ENCODE data around the gene CRTAP.

DNA sequence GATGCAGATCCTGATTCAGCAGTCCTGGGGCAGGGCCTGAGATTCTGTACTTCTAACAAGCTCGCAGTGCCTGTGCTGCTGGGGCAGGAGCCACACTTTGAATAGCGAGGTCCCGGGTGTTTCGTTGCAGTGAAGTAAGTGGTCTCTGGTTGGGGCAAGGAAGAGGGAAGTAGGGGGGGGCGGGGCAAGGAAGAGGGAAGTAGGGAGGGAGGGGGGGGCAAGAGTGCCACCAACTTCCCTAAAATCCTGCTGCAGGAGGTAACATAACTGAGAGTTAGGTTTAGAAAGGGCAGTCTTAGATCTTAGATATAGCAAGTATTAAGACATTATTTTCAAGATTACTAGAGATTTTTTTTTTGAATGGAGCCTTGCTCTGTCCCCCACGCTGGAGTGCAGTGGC, 35.5 kb downstream of the CRTAP start:
- no peak for TF ChIP-seq POLR2A (IDR thresholded peaks at IDR 0.05)
- TF ChIP-seq, protein P1, sequence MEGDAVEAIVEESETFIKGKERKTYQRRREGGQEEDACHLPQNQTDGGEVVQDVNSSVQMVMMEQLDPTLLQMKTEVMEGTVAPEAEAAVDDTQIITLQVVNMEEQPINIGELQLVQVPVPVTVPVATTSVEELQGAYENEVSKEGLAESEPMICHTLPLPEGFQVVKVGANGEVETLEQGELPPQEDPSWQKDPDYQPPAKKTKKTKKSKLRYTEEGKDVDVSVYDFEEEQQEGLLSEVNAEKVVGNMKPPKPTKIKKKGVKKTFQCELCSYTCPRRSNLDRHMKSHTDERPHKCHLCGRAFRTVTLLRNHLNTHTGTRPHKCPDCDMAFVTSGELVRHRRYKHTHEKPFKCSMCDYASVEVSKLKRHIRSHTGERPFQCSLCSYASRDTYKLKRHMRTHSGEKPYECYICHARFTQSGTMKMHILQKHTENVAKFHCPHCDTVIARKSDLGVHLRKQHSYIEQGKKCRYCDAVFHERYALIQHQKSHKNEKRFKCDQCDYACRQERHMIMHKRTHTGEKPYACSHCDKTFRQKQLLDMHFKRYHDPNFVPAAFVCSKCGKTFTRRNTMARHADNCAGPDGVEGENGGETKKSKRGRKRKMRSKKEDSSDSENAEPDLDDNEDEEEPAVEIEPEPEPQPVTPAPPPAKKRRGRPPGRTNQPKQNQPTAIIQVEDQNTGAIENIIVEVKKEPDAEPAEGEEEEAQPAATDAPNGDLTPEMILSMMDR (IDR thresholded peaks at IDR 0.05 in 4 of 5, conservative IDR thresholded peaks at IDR 0.05 in 1 of 5), result no peak
